Liver (tissue), 3 donors: ENCODE results near the gene HTR4.

Source experiments
- CTCF ChIP-seq: fragments of 150-350 bp; IDR thresholded peaks from 2 replicates; pipeline ENCODE4 v1.5.1; 2017; ENCODE audit warnings: improper control_type of control experiment, low read depth, low read length; ENCODE audit not compliant: missing input control
- EGR1 ChIP-seq, 2 donors: IDR thresholded peaks; 2 replicates each; pipeline ENCODE4 v1.6.1; 2016 to 2018; ENCODE audit warnings: antibody characterized with exemption in 2 of 2, low read depth in 2 of 2
- FOXA1 ChIP-seq: IDR thresholded peaks from 2 replicates; pipeline ENCODE4 v1.6.1; 2016; ENCODE audit warnings: antibody characterized with exemption
- GABPA ChIP-seq, 2 donors: IDR thresholded peaks in 1 of 2; conservative IDR thresholded peaks in 1 of 2; 2 replicates each; pipeline ENCODE4 v1.6.1; 2016; ENCODE audit warnings: antibody characterized with exemption in 2 of 2, mild to moderate bottlenecking in 1 of 2, moderate library complexity in 1 of 2
- HNF4A ChIP-seq, 2 donors: conservative IDR thresholded peaks; 2 replicates each; pipeline ENCODE4 v1.6.1; 2016; ENCODE audit warnings: antibody characterized with exemption in 2 of 2, mild to moderate bottlenecking in 2 of 2
- JUND ChIP-seq, 2 donors: IDR thresholded peaks; 2 replicates each; pipeline ENCODE4 v1.6.1; 2016; ENCODE audit warnings: antibody characterized with exemption in 2 of 2
- MAX ChIP-seq: IDR thresholded peaks from 2 replicates; pipeline ENCODE4 v1.6.1; 2016; ENCODE audit warnings: antibody characterized with exemption
- RAD21 ChIP-seq, 2 donors: IDR thresholded peaks; 2 replicates each; pipeline ENCODE4 v1.6.1; 2016; ENCODE audit warnings: antibody characterized with exemption in 2 of 2, mild to moderate bottlenecking in 2 of 2
- SP1 ChIP-seq: IDR thresholded peaks from 2 replicates; pipeline ENCODE4 v1.6.1; 2018; ENCODE audit warnings: antibody characterized with exemption, mild to moderate bottlenecking
- TF ChIP-seq, protein P1 (sequence below): IDR thresholded peaks from 2 replicates; pipeline ENCODE4 v1.6.1; 2016; ENCODE audit warnings: antibody characterized with exemption
- TF ChIP-seq, protein P2 (sequence below): IDR thresholded peaks from 2 replicates; pipeline ENCODE4 v1.6.1; 2016; ENCODE audit warnings: antibody characterized with exemption, mild to moderate bottlenecking
- donor health status: healthy.
- donor health status: healthy.

GRCh38 chr5:148563021-148563420, 91.3 kb downstream of the HTR4 start:
- TF ChIP-seq CTCF: no peak
- TF ChIP-seq RAD21 (IDR thresholded peaks at IDR 0.05): no peak
- no peak for TF ChIP-seq HNF4A (conservative IDR thresholded peaks at IDR 0.05)
- TF ChIP-seq FOXA1: no peak
- TF ChIP-seq GABPA (IDR thresholded peaks at IDR 0.05 in 1 of 2, conservative IDR thresholded peaks at IDR 0.05 in 1 of 2): no peak
- TF ChIP-seq, protein P1, sequence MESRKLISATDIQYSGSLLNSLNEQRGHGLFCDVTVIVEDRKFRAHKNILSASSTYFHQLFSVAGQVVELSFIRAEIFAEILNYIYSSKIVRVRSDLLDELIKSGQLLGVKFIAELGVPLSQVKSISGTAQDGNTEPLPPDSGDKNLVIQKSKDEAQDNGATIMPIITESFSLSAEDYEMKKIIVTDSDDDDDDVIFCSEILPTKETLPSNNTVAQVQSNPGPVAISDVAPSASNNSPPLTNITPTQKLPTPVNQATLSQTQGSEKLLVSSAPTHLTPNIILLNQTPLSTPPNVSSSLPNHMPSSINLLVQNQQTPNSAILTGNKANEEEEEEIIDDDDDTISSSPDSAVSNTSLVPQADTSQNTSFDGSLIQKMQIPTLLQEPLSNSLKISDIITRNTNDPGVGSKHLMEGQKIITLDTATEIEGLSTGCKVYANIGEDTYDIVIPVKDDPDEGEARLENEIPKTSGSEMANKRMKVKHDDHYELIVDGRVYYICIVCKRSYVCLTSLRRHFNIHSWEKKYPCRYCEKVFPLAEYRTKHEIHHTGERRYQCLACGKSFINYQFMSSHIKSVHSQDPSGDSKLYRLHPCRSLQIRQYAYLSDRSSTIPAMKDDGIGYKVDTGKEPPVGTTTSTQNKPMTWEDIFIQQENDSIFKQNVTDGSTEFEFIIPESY: no peak
- TF ChIP-seq, protein P2, sequence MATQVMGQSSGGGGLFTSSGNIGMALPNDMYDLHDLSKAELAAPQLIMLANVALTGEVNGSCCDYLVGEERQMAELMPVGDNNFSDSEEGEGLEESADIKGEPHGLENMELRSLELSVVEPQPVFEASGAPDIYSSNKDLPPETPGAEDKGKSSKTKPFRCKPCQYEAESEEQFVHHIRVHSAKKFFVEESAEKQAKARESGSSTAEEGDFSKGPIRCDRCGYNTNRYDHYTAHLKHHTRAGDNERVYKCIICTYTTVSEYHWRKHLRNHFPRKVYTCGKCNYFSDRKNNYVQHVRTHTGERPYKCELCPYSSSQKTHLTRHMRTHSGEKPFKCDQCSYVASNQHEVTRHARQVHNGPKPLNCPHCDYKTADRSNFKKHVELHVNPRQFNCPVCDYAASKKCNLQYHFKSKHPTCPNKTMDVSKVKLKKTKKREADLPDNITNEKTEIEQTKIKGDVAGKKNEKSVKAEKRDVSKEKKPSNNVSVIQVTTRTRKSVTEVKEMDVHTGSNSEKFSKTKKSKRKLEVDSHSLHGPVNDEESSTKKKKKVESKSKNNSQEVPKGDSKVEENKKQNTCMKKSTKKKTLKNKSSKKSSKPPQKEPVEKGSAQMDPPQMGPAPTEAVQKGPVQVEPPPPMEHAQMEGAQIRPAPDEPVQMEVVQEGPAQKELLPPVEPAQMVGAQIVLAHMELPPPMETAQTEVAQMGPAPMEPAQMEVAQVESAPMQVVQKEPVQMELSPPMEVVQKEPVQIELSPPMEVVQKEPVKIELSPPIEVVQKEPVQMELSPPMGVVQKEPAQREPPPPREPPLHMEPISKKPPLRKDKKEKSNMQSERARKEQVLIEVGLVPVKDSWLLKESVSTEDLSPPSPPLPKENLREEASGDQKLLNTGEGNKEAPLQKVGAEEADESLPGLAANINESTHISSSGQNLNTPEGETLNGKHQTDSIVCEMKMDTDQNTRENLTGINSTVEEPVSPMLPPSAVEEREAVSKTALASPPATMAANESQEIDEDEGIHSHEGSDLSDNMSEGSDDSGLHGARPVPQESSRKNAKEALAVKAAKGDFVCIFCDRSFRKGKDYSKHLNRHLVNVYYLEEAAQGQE: no peak
- no peak for TF ChIP-seq JUND (IDR thresholded peaks at IDR 0.05)
- TF ChIP-seq SP1: no peak
- TF ChIP-seq MAX: no peak
- no peak for TF ChIP-seq EGR1 (IDR thresholded peaks at IDR 0.05; ENCODE audit: low read depth in 2 of 2)
